Measurements from ENCODE around the gene GABBR2.

GABBR2 gene

DNA sequence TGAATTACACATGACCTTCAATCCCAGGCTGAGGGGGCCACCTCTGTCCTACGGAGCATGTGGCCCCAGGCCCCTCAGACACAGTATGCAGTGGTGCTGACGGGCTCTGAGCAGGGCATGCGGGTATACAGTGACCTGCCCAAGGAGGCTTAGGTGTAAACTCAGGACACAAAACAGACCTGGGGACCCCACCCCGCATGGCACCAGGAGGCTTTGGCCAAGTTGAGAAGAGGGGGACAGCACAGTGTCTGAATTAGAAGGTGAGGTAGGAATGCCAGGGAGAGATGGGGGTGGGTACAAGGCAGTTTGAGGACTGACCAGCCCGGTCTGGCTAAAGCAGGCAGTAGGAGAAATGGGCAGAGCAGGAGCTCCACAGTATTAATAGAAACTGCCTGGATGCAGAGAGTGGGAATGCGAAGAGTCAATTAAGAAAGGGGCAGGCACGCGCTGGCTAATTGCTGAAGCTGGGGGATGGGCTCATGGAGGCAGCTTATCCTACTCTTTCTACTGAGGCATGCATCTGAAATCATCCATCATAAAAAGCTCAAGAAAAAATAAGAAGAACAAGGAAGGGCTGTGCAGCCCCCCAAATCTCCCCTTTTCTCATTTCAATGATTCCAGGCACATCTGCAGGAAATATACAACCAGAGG, 109.0 kb downstream of the GABBR2 start:
- no peaks in the 10 kb centered on the region for H3K9me3 Mint-ChIP-seq

DNA sequence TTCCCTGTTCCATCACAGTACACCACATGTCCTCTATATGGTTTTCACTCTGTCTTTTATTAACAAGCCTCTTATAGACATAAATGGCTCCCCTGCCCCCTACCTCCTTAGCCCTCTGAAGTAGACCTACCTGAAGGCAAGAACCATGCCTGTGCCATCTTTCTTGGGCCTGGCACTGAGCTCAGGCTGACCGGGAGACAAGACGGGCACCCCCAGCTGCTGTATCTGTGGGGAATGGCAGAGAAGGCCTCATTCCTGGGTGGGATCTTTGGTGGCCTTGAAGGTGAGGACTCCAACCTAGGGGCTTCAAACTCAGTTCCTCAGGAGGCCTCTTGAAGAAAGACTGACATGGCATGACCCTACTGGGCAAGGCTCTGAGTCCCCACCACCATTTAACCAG, 109.9 kb downstream of the GABBR2 start:
- no peaks in the 10 kb centered on the region for H3K36me3 Mint-ChIP-seq (ENCODE audit: low read depth)
- H3K27me3 Mint-ChIP-seq (ENCODE audit: low read depth), result peaks cover 3% of the 10 kb centered on the region
- H3K4me3 Mint-ChIP-seq, result no peak overlapping the region
- no peak overlapping the region for H3K27ac Mint-ChIP-seq
- H3K9me3 Mint-ChIP-seq, result no peaks in the 10 kb centered on the region
- no peaks in the 10 kb centered on the region for H3K4me1 Mint-ChIP-seq
- TF ChIP-seq, protein P1, sequence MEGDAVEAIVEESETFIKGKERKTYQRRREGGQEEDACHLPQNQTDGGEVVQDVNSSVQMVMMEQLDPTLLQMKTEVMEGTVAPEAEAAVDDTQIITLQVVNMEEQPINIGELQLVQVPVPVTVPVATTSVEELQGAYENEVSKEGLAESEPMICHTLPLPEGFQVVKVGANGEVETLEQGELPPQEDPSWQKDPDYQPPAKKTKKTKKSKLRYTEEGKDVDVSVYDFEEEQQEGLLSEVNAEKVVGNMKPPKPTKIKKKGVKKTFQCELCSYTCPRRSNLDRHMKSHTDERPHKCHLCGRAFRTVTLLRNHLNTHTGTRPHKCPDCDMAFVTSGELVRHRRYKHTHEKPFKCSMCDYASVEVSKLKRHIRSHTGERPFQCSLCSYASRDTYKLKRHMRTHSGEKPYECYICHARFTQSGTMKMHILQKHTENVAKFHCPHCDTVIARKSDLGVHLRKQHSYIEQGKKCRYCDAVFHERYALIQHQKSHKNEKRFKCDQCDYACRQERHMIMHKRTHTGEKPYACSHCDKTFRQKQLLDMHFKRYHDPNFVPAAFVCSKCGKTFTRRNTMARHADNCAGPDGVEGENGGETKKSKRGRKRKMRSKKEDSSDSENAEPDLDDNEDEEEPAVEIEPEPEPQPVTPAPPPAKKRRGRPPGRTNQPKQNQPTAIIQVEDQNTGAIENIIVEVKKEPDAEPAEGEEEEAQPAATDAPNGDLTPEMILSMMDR (IDR thresholded peaks at IDR 0.05; ENCODE audit: unreplicated experiment in 3 of 3), result no peak

More for the DNA sequence above, 109.0 kb downstream of the GABBR2 start:
- TF ChIP-seq, protein P1 (IDR thresholded peaks at IDR 0.05; ENCODE audit: unreplicated experiment in 3 of 3), result no peak
- no peaks in the 10 kb centered on the region for H3K4me1 Mint-ChIP-seq
- H3K4me3 Mint-ChIP-seq, result no peak overlapping the region
- no peaks in the 10 kb centered on the region for H3K36me3 Mint-ChIP-seq (ENCODE audit: low read depth)
- H3K27ac Mint-ChIP-seq, result no peak overlapping the region
- H3K27me3 Mint-ChIP-seq (ENCODE audit: low read depth), result peaks cover 3% of the 10 kb centered on the region

DNA sequence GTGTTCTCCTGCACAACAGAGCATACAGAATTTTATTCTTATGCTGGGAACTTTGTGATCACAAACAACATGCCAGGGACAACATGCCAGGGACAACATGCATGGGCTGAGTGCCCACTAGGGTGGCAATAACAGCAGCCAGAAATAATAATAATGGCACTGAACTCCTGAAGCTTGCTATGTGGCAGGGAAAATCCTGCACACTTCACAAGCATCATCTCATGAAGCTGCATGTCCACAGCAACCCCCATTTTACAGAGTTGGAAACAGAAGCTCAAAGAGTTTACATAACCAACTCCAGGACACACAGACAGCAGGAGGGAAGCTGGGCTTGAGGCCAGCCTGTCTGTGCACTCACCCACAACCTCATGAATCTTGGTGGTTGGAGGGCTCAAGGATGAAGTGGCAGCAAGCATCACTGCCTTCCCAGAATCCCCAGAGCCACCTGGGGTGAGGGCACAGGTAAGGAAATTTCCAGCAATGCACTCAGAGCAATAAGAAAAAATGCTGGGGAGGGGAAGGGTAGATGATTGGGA, 111.4 kb downstream of the GABBR2 start:
- H3K27ac Mint-ChIP-seq, result no peak overlapping the region
- no peaks in the 10 kb centered on the region for H3K4me1 Mint-ChIP-seq
- H3K27me3 Mint-ChIP-seq (ENCODE audit: low read depth), result no peaks in the 10 kb centered on the region
- no peak overlapping the region for H3K4me3 Mint-ChIP-seq
- no peaks in the 10 kb centered on the region for H3K36me3 Mint-ChIP-seq (ENCODE audit: low read depth)
- H3K9me3 Mint-ChIP-seq, result no peaks in the 10 kb centered on the region
- TF ChIP-seq, protein P1 (IDR thresholded peaks at IDR 0.05; ENCODE audit: unreplicated experiment in 3 of 3), result no peak

DNA sequence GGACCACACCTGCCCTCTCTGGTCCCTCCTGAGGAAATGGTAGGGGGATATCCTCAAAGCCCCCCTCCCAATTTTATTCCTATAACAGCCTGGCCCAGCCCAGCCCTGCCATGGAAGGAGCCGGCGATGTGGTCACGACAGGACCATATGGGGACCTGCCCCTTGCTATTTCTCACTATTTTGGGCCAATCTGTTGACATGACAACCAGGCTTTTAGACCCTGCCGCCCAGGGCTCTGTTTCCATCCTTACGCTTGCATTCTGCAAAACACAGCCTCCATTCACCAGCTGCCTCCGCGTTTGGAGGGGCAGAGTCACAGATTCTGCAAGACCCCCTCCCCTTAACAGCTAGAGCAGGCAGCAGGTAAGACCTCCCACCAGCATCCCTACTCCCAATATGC, 112.2 kb downstream of the GABBR2 start:
- Mint-ChIP-seq H3K4me3 (no peak overlapping the region), H3K27ac (no peak overlapping the region), H3K27me3 (ENCODE audit: low read depth) (no peaks in the 10 kb centered on the region), H3K4me1 (no peaks in the 10 kb centered on the region), H3K36me3 (ENCODE audit: low read depth) (no peaks in the 10 kb centered on the region), H3K9me3 (no peaks in the 10 kb centered on the region)
- TF ChIP-seq, protein P1 (IDR thresholded peaks at IDR 0.05; ENCODE audit: unreplicated experiment in 3 of 3), result no peak

DNA sequence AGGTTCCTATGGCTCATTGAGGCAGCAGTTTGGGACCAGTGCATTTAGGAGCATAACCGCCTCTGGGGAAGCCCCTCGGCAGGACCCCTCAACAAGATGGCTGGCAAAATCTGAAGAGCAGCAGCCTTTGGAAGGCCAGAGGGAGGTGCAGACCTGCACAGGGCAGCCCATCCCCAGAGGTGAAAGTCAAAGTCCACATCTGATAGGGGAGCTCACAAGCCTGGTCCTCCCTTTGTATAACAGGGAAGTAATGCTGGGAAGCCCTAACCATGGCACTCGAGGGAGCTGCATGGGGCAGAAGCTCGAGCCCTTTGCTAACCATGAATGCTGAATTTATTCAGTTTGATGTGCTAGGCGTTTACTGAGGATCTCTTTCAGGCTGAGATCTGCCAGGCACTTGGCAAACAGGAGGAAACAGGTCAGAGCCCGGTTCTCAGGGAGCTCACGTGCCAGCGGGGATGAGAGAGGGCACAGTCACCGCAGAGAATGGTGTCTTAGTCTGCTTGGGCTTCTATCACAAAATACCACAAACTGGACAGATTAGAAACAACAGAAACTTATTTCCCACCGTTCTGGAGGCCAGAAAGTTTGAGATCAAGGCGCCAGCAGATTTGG, 114.1 kb downstream of the GABBR2 start:
- Mint-ChIP-seq H3K27me3 (ENCODE audit: low read depth) (peaks cover 5% of the 10 kb centered on the region), H3K27ac (no peak overlapping the region), H3K9me3 (no peaks in the 10 kb centered on the region)

More for the DNA sequence above, 114.1 kb downstream of the GABBR2 start:
- TF ChIP-seq, protein P1 (IDR thresholded peaks at IDR 0.05; ENCODE audit: unreplicated experiment in 3 of 3), result no peak
- H3K4me3 Mint-ChIP-seq, result no peak overlapping the region
- no peaks in the 10 kb centered on the region for H3K36me3 Mint-ChIP-seq (ENCODE audit: low read depth)
- H3K4me1 Mint-ChIP-seq, result no peaks in the 10 kb centered on the region
